H1 (cell line): ENCODE results near the gene SSRP1. TPM values are rescaled to one million over a fixed set of nuclear protein-coding genes. Genes with fewer than 3 reads are reported as not detected.

ENCODE experiments used
- CTCF ChIA-PET: fragments of 300-600 bp; sonication (Branson Sonifier 250); formaldehyde crosslinking; loops from one replicate; lab custom pipeline; 2021; ENCODE audit not compliant: partially characterized antibody; lab: Charles Lee
- POLR2A ChIA-PET: fragments of 300-600 bp; sonication (Branson Sonifier 250); formaldehyde crosslinking; loops from one replicate; lab custom pipeline; 2021; ENCODE audit warnings: inconsistent platforms; ENCODE audit not compliant: partially characterized antibody; lab: Charles Lee
- DNase-seq, 2 experiments: peaks; one replicate each; pipeline versions ENCODE4 v3.0.0 to v3.0.0-alpha.2; 2010 to 2022; ENCODE audit warnings: low spot score in 2 of 2, low read depth in 1 of 2, mixed read lengths in 1 of 2
- FAIRE-seq: peaks from 2 replicates; lab custom pipeline; 2011; peaks lifted over from hg19 to GRCh38; lab: Jason Lieb, UNC
- H2AFZ ChIP-seq: 2 replicates; pipeline ENCODE4 v1.8.1; 2012; ENCODE audit warnings: low read length, inconsistent platforms
- H2AK5ac ChIP-seq: 2 replicates; pipeline ENCODE4 v1.6.1; 2013; ENCODE audit warnings: low read depth, low read length
- H2BK120ac ChIP-seq: replicated peaks from 2 replicates; pipeline ENCODE3; 2013; ENCODE audit warnings: low read depth, low read length, inconsistent platforms
- H2BK12ac ChIP-seq: 2 replicates; pipeline ENCODE4 v1.6.1; 2013; ENCODE audit warnings: low read depth, low read length
- H2BK15ac ChIP-seq: 2 replicates; pipeline ENCODE4 v1.6.1; 2013; ENCODE audit warnings: low read length
- H2BK20ac ChIP-seq: 2 replicates; pipeline ENCODE4 v1.6.1; 2013; ENCODE audit warnings: low read length
- H2BK5ac ChIP-seq: 2 replicates; pipeline ENCODE4 v1.6.1; 2013; ENCODE audit warnings: low read depth, low read length
- H3K14ac ChIP-seq: 2 replicates; pipeline ENCODE4 v1.6.1; 2013; ENCODE audit warnings: inconsistent platforms; ENCODE audit not compliant: insufficient read length
- H3K18ac ChIP-seq: 2 replicates; pipeline ENCODE4 v1.6.1; 2013; ENCODE audit warnings: low read length; ENCODE audit errors: extremely low read depth
- H3K23ac ChIP-seq: 2 replicates; pipeline ENCODE4 v1.6.1; 2013; ENCODE audit warnings: inconsistent platforms; ENCODE audit not compliant: insufficient read length
- H3K23me2 ChIP-seq: 2 replicates; pipeline ENCODE4 v1.6.1; 2013; ENCODE audit warnings: low read depth, low read length
- H3K27ac ChIP-seq: 2 replicates; pipeline ENCODE4 v1.6.1; 2011; ENCODE audit warnings: low read depth, low read length, inconsistent platforms
- H3K27me3 ChIP-seq, 4 experiments: replicated peaks in 1 of 4; 1 replicate in 1 of 4; 2 replicates in 3 of 4; pipeline versions ENCODE4 v1.6.1 to v1.8.1; 2011 to 2013; ENCODE audit warnings: low read length in 3 of 4, mild to moderate bottlenecking in 3 of 4, inconsistent platforms in 2 of 4, mixed read lengths in 2 of 4, moderate library complexity in 1 of 4; ENCODE audit not compliant: control insufficient read depth in 3 of 4, insufficient read depth in 3 of 4; ENCODE audit errors: extremely low read depth in 1 of 4
- H3K36me3 ChIP-seq, 4 experiments: 2 replicates each; pipeline versions ENCODE4 v1.6.1 to v1.8.1; 2011 to 2013; ENCODE audit warnings: mild to moderate bottlenecking in 4 of 4, low read length in 3 of 4, moderate library complexity in 2 of 4, control low read depth in 1 of 4, inconsistent platforms in 1 of 4; ENCODE audit not compliant: insufficient read depth in 4 of 4, control insufficient read depth in 2 of 4
- H3K4ac ChIP-seq: replicated peaks from 2 replicates; pipeline ENCODE3; 2013; ENCODE audit warnings: low read length, low read depth, mixed read lengths, inconsistent platforms; ENCODE audit not compliant: insufficient read length
- H3K4me1 ChIP-seq, 4 experiments: replicated peaks in 1 of 4; 1 replicate in 1 of 4; 2 replicates in 3 of 4; pipeline versions ENCODE4 v1.6.1 to v1.8.1; 2011 to 2013; ENCODE audit warnings: low read length in 3 of 4, inconsistent platforms in 2 of 4, mixed read lengths in 1 of 4; ENCODE audit not compliant: insufficient read depth in 4 of 4, control insufficient read depth in 3 of 4
- H3K4me2 ChIP-seq, 2 experiments: 2 replicates each; pipeline versions ENCODE4 v1.6.1 to v1.8.1; 2011 to 2013; ENCODE audit warnings: low read depth in 2 of 2, low read length in 2 of 2, control low read depth in 1 of 2, inconsistent platforms in 1 of 2, mild to moderate bottlenecking in 1 of 2; ENCODE audit not compliant: insufficient read depth in 1 of 2
- H3K4me3 ChIP-seq, 4 experiments: fragments of 200-600, 300-600 bp in 1 of 4; sonication (generic), shearing (Covaris generic), sonication (Bioruptor Twin) in 1 of 4; 2 replicates each; pipeline versions ENCODE4 v1.5.1 to v1.8.1; 2011 to 2016; ENCODE audit warnings: low read length in 4 of 4, low read depth in 3 of 4, control low read depth in 2 of 4, inconsistent platforms in 2 of 4, mild to moderate bottlenecking in 2 of 4, mixed read lengths in 1 of 4, moderate library complexity in 1 of 4; ENCODE audit not compliant: insufficient read depth in 2 of 4; ENCODE audit errors: extremely low read depth in 1 of 4
- H3K56ac ChIP-seq: replicated peaks from 2 replicates; pipeline ENCODE3; 2013; ENCODE audit warnings: low read depth, mild to moderate bottlenecking, mixed read lengths, low read length, inconsistent platforms; ENCODE audit not compliant: insufficient read length
- H3K79me1 ChIP-seq: 2 replicates; pipeline ENCODE4 v1.6.1; 2013; ENCODE audit warnings: low read depth, low read length, control low read depth
- H3K79me2 ChIP-seq, 2 experiments: 2 replicates each; pipeline versions ENCODE4 v1.6.1 to v1.8.1; 2012 to 2013; ENCODE audit warnings: low read length in 2 of 2, mild to moderate bottlenecking in 2 of 2, inconsistent platforms in 1 of 2; ENCODE audit not compliant: insufficient read depth in 2 of 2, control insufficient read depth in 1 of 2
- H3K9ac ChIP-seq, 4 experiments: replicated peaks in 1 of 4; 1 replicate in 1 of 4; 2 replicates in 3 of 4; pipeline versions ENCODE4 v1.6.1 to v1.8.1; 2011 to 2013; ENCODE audit warnings: low read depth in 3 of 4, low read length in 3 of 4, control low read depth in 2 of 4, mild to moderate bottlenecking in 2 of 4, moderate library complexity in 2 of 4, inconsistent platforms in 1 of 4; ENCODE audit errors: extremely low read depth in 1 of 4
- H3K9me3 ChIP-seq, 2 experiments: 2 replicates each; pipeline versions ENCODE4 v1.6.1 to v1.8.1; 2012 to 2013; ENCODE audit warnings: mild to moderate bottlenecking in 2 of 2, moderate library complexity in 2 of 2, control low read depth in 1 of 2, inconsistent platforms in 1 of 2, low read depth in 1 of 2, low read length in 1 of 2, mixed read lengths in 1 of 2; ENCODE audit not compliant: insufficient read depth in 2 of 2
- H4K20me1 ChIP-seq, 2 experiments: replicated peaks in 1 of 2; 2 replicates each; pipeline versions ENCODE3 to v1.8.1; 2011 to 2013; ENCODE audit warnings: inconsistent platforms in 2 of 2, low read length in 2 of 2, mild to moderate bottlenecking in 1 of 2; ENCODE audit not compliant: insufficient read depth in 2 of 2, control insufficient read depth in 1 of 2
- H4K5ac ChIP-seq: 2 replicates; pipeline ENCODE4 v1.6.1; 2013; ENCODE audit warnings: low read length, low read depth, mixed read lengths, inconsistent platforms; ENCODE audit not compliant: insufficient read length
- H4K8ac ChIP-seq: 2 replicates; pipeline ENCODE4 v1.8.0; 2013; ENCODE audit warnings: mild to moderate bottlenecking, moderate library complexity, low read length, inconsistent platforms; ENCODE audit not compliant: insufficient read depth; ENCODE audit errors: extremely low read depth
- H4K91ac ChIP-seq: replicated peaks from 2 replicates; pipeline ENCODE3; 2013; ENCODE audit warnings: low read length, mixed read lengths, inconsistent platforms; ENCODE audit not compliant: insufficient read length
- HDAC2 ChIP-seq, 2 experiments: fragments of 300-600 bp in 1 of 2; sonication (generic) in 1 of 2; IDR thresholded peaks; 2 replicates each; pipeline ENCODE4 v1.6.1; 2011 to 2012; ENCODE audit warnings: low read depth in 2 of 2, low read length in 2 of 2, mild to moderate bottlenecking in 2 of 2, moderate library complexity in 2 of 2, borderline replicate concordance in 1 of 2, inconsistent platforms in 1 of 2
- NRF1 ChIP-seq: IDR thresholded peaks from 2 replicates; pipeline ENCODE4 v1.6.1; 2011; ENCODE audit warnings: mild to moderate bottlenecking, low read depth, low read length, improper control_type of control experiment
- WGBS, 2 experiments: shearing (Covaris generic) in 1 of 2; methylation state at CpG; one replicate each; pipeline versions ENCODE4 v1.1.6 to v1.1.7; 2013 to 2015; ENCODE audit warnings: low lambda C conversion rate in 2 of 2, mixed read lengths in 2 of 2, inconsistent platforms in 1 of 2, low coverage in 1 of 2, missing lambda C conversion rate in 1 of 2; ENCODE audit not compliant: insufficient replicate concordance in 2 of 2, insufficient coverage in 1 of 2, insufficient read length in 1 of 2; ENCODE audit errors: extremely low coverage in 1 of 2, missing lambda C conversion rate in 1 of 2; 5-methylcytosine and 5-hydroxymethylcytosine counted together
- polyA plus RNA-seq, 7 experiments: library from polyadenylated mRNA; depleted of rRNA in 3 of 7; stranded (reverse) in 5 of 7; unstranded in 2 of 7; fragments of >200 nt in 5 of 7; fragments of 200-250 nt in 2 of 7; gene quantifications; 1 replicate in 5 of 7; 2 replicates in 1 of 7; 4 replicates in 1 of 7; pipeline versions ENCODE4 v1.2.1 to v1.2.3, GENCODE V29; 2011 to 2013; ENCODE audit warnings: missing spikeins in 2 of 7, mixed read lengths in 2 of 7
- total RNA-seq: library from RNA; stranded (reverse); fragmentation: NEBNext Ultra II Directional; extraction: Animal tissue kit (Norgen Biotek cat#: 25700); gene quantifications from 2 replicates; pipeline ENCODE4 v1.2.1, GENCODE V29; 2021

The SSRP1 gene
- total and polyA plus RNA-seq, 2 of the 8 experiments (the other 6 are each of a cell fraction or from before 2014, with no cell fraction given) = 259 to 281 TPM

DNA sequence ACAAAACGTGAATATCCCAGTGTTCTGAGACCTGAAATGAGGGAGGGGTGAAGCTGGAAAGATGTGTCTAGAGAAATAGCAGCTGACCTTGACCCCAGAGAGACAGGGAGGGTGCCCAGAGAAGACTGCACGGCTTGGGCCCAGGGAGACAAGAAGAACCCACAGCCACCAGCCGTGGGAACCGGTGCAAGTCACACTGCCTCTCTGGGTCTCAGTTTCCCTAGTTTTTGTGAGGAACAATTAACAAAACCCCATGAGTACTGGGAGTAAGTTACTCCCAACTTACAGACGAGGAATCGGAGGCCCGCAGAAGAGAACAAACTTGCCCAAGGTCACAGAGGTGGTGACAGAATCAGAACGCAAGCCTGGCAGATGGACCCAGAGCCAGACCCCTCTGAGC, 30.2 kb downstream of the SSRP1 start:
- no peak overlapping the region for H3K27ac ChIP-seq

More for the DNA sequence above, 30.2 kb downstream of the SSRP1 start:
- TF ChIP-seq NRF1 (no peak), HDAC2 (IDR thresholded peaks at IDR 0.05; ENCODE audit: borderline replicate concordance in 1 of 2, low read depth in 2 of 2, low read length in 2 of 2) (no peak)
- peaks cover 6 to 17% of the 10 kb centered on the region in 2 experiments for H4K20me1 ChIP-seq
- H2BK120ac ChIP-seq = no peak overlapping the region
- peaks cover 0 to 55% of the 10 kb centered on the region in 2 experiments; a peak in 2 of 4 replicates for H3K79me2 ChIP-seq
- H2AK5ac ChIP-seq = no peak overlapping the region
- no peak overlapping the region for H2BK20ac ChIP-seq
- H3K23me2 ChIP-seq = no peaks in the 10 kb centered on the region
- no peak overlapping the region for H3K14ac ChIP-seq
- H2BK15ac ChIP-seq = no peak overlapping the region
- no peak overlapping the region for H4K91ac ChIP-seq
- peaks cover 20% of the 10 kb centered on the region for H3K79me1 ChIP-seq
- no peak overlapping the region for H3K18ac ChIP-seq
- no peak overlapping the region for H3K56ac ChIP-seq
- FAIRE-seq (no peak), DNase-seq (no peak)
- no peak overlapping the region for H3K23ac ChIP-seq
- H3K4me2 ChIP-seq = no peak overlapping the region
- 0 out of 4 replicates have a peak, but pooled peaks cover 0 to 2% of the 10 kb centered on the region in 2 experiments for H3K9me3 ChIP-seq
- ChIA-PET POLR2A (interaction anchor here (1.2 to 45.7 kb wide), 4 partner anchors 2 to 25 kb away, joined by 4 to 1279 read pairs (median 642); partner anchors contain the start of genes P2RX3, SSRP1 and TNKS1BP1), CTCF (interaction anchor here (1.1 to 2.4 kb wide), 2 partner anchors 11 to 16 kb away, joined by 3 to 6 read pairs; no protein-coding TSS in a partner anchor)
- no peak overlapping the region for H2AFZ ChIP-seq
- H4K5ac ChIP-seq = no peak overlapping the region
- peaks cover 20 to 53% (median 38%) of the 10 kb centered on the region in 4 experiments for H3K36me3 ChIP-seq
- 89% methylated on average over 8 of the region's 8 CpGs; no CpG with 5 or more reads in 1 of the 2 experiments for WGBS, 2 experiments
- no peak overlapping the region for H4K8ac ChIP-seq
- H3K27me3 ChIP-seq = no peaks in the 10 kb centered on the region
- H2BK12ac ChIP-seq = no peak overlapping the region
- H3K9ac ChIP-seq = no peak overlapping the region
- no peak overlapping the region for H2BK5ac ChIP-seq
- no peak overlapping the region for H3K4ac ChIP-seq
- H3K4me1 ChIP-seq = peaks cover 0 to 10% (median 2%) of the 10 kb centered on the region in 4 experiments; a peak in 6 of 7 replicates
- H3K4me3 ChIP-seq = no peak overlapping the region
